Measurements from ENCODE around the gene DTX4. TPM values are rescaled to one million over a fixed set of nuclear protein-coding genes. Genes with fewer than 3 reads are reported as not detected.

The DTX4 gene
- total and polyA plus RNA-seq, 2 of the 4 experiments (the other 2 are of a cell fraction), result 2.7 to 3.0 TPM

GRCh38 chr11:59204746-59205145 is 32.8 kb downstream of the DTX4 start:
- intact Hi-C loops (cut with micrococcal nuclease), result no loop called here
- Histone ChIP-seq H3K23ac (ENCODE audit: low read depth, low read length) (no peak overlapping the region), H2BK120ac (ENCODE audit: low read depth, low read length) (0 out of 2 replicates have a peak overlapping the region, but pooled peaks have one; percentile 2), H4K8ac (ENCODE audit: low read depth in 2 of 2, low read length in 2 of 2) (no peak overlapping the region; a peak in 1 of 4 replicates), H2BK5ac (ENCODE audit: low read depth, low read length, poor library complexity, severe bottlenecking) (no peak overlapping the region), H2BK20ac (ENCODE audit: low read depth, low read length) (0 out of 2 replicates have a peak overlapping the region, but pooled peaks have one; percentile 14), H3K79me1 (ENCODE audit: low read depth in 1 of 2, low read length in 2 of 2) (no peaks in the 10 kb centered on the region), H2AFZ (replicated peaks; ENCODE audit: low read length, poor library complexity) (peak overlapping the region; percentile 8), H3K36me3 (ENCODE audit: control insufficient read depth, insufficient read depth, low read length) (peaks cover 33% of the 10 kb centered on the region), H3K4me3 (ENCODE audit: insufficient read depth, low read depth, low read length) (no peak overlapping the region), H3K4ac (ENCODE audit: low read depth, low read length) (0 out of 2 replicates have a peak overlapping the region, but pooled peaks have one; percentile 19), H4K5ac (ENCODE audit: low read depth, low read length) (no peak overlapping the region), H3K9me3 (ENCODE audit: control insufficient read depth, insufficient read depth, low read length) (no peaks in the 10 kb centered on the region), H3K27me3 (ENCODE audit: control insufficient read depth, insufficient read depth, low read length) (no peaks in the 10 kb centered on the region), H3K9me1 (ENCODE audit: insufficient read depth, low read length) (peaks cover 15% of the 10 kb centered on the region; the same call in 1 of the 2 replicates), H3K14ac (replicated peaks; ENCODE audit: low read depth, low read length) (no peak overlapping the region; the same call in 1 of the 2 replicates), H3K9ac (ENCODE audit: low read depth, low read length) (no peak overlapping the region), H4K20me1 (ENCODE audit: insufficient read depth, low read length) (peaks cover 8% of the 10 kb centered on the region), H3K4me2 (ENCODE audit: low read depth, low read length) (no peak overlapping the region), H3K27ac (ENCODE audit: insufficient read depth, low read length) (no peak overlapping the region), H2AK9ac (replicated peaks; ENCODE audit: low read depth, low read length, poor library complexity) (peak overlapping the region; percentile 31), H4K91ac (ENCODE audit: insufficient read depth, low read depth, low read length) (peak overlapping the region; percentile 2; the same call in 1 of the 2 replicates), H3K18ac (ENCODE audit: low read depth, low read length) (no peak overlapping the region), H3K56ac (ENCODE audit: extremely low read depth, insufficient read depth, low read length) (no peak overlapping the region), H2BK15ac (ENCODE audit: low read depth, low read length) (no peak overlapping the region), H2AK5ac (ENCODE audit: low read depth, low read length) (peak overlapping the region; percentile 65; the same call in 1 of the 2 replicates), H3K4me1 (ENCODE audit: control insufficient read depth, insufficient read depth, low read length) (peaks cover 13% of the 10 kb centered on the region)
- dilution Hi-C loops (cut with HindIII; ENCODE audit: low sequenced_read_pairs, unreplicated experiment), result no loop called here
- no peak for TF ChIP-seq CTCF (conservative IDR thresholded peaks at IDR 0.05; ENCODE audit: low read depth, low read length)
- no peak for TF ChIP-seq SMC3 (IDR thresholded peaks at IDR 0.05; ENCODE audit: low read depth, low read length)
- TF ChIP-seq CEBPB (IDR thresholded peaks at IDR 0.05; ENCODE audit: low read depth, low read length), result no peak
- TF ChIP-seq POLR2A (IDR thresholded peaks at IDR 0.05; ENCODE audit: low read depth, low read length), result no peak
- TF ChIP-seq RFX5 (IDR thresholded peaks at IDR 0.05; ENCODE audit: low read depth, low read length), result no peak
- TF ChIP-seq ELK1 (IDR thresholded peaks at IDR 0.05; ENCODE audit: borderline replicate concordance, low read depth, low read length), result no peak
- no peak for TF ChIP-seq USF2 (IDR thresholded peaks at IDR 0.05; ENCODE audit: low read depth, low read length)
- no peak for TF ChIP-seq MAZ (IDR thresholded peaks at IDR 0.05; ENCODE audit: borderline replicate concordance, low read depth, low read length)
- no peak for TF ChIP-seq RCOR1 (IDR thresholded peaks at IDR 0.05; ENCODE audit: insufficient replicate concordance, low read length)
- TF ChIP-seq NFE2L2 (IDR thresholded peaks at IDR 0.05; ENCODE audit: low read depth, low read length), result no peak
- TF ChIP-seq FOS (IDR thresholded peaks at IDR 0.05; ENCODE audit: low read depth, low read length), result no peak
- no peak for TF ChIP-seq CHD1 (IDR thresholded peaks at IDR 0.05; ENCODE audit: low read depth, low read length)
- no peak for TF ChIP-seq RAD21 (IDR thresholded peaks at IDR 0.05; ENCODE audit: low read length)
- TF ChIP-seq MAFK (IDR thresholded peaks at IDR 0.05; ENCODE audit: low read depth, low read length), result no peak
- TF ChIP-seq MXI1 (IDR thresholded peaks at IDR 0.05; ENCODE audit: borderline replicate concordance, low read depth, low read length), result no peak
- TF ChIP-seq BHLHE40 (IDR thresholded peaks at IDR 0.05; ENCODE audit: low read depth, low read length), result no peak
- POLR2A ChIA-PET (ENCODE audit: unreplicated experiment), result interaction anchor here (0.6 kb wide), 1 partner anchor 33 kb away, joined by 3 read pairs; the partner anchor contains the start of gene DTX4
- DNase-seq (peak; percentile 31), ATAC-seq (ENCODE audit: low read depth) (peak; percentile 30; the same call in 1 of the 2 replicates)
- BruUV-seq (replicated peaks), result no TSS peak
- in situ Hi-C loops (cut with MboI; ENCODE audit: low sequenced_read_pairs), result no loop called here
- 100% methylated on average over 2 of the region's 3 CpGs; no CpG with 5 or more reads in 1 of the 2 experiments for WGBS, 2 experiments (ENCODE audit: extremely low coverage in 2 of 2, insufficient read length in 1 of 2)
- CTCF ChIA-PET, result interaction anchor here (1.0 kb wide), 1 partner anchor 20 kb away, joined by 3 read pairs; no protein-coding TSS in a partner anchor
